WTC11 (cell line): ENCODE measurements around the gene SLC30A3.

Source experiments
- ATF1 ChIP-seq: sonication (generic); formaldehyde crosslinking; IDR thresholded peaks from 2 replicates; pipeline ENCODE4 v1.8.1; 2023; ENCODE audit warnings: mild to moderate bottlenecking, moderate library complexity, missing genetic modification reagents
- CREB1 ChIP-seq: sonication (generic); formaldehyde crosslinking; IDR thresholded peaks from 2 replicates; pipeline ENCODE4 v1.8.0; 2023; ENCODE audit warnings: mild to moderate bottlenecking, missing genetic modification reagents
- CTCF ChIP-seq: fragments of 200-600 bp; IDR thresholded peaks from 2 replicates; pipeline ENCODE4 v1.8.0; 2022; ENCODE audit warnings: antibody characterized with exemption
- ELF4 ChIP-seq: sonication (generic); formaldehyde crosslinking; IDR thresholded peaks from 2 replicates; pipeline ENCODE4 v1.8.1; 2022; ENCODE audit warnings: low read depth, mild to moderate bottlenecking, moderate library complexity, missing genetic modification reagents
- ESRRA ChIP-seq: sonication (generic); formaldehyde crosslinking; IDR thresholded peaks from 2 replicates; pipeline ENCODE4 v1.8.1; 2022; ENCODE audit warnings: mild to moderate bottlenecking, missing genetic modification reagents, borderline replicate concordance
- JUN ChIP-seq: sonication (generic); formaldehyde crosslinking; IDR thresholded peaks from 2 replicates; pipeline ENCODE4 v1.8.0; 2023; ENCODE audit warnings: mild to moderate bottlenecking, missing genetic modification reagents
- NR1H2 ChIP-seq: sonication (generic); formaldehyde crosslinking; IDR thresholded peaks from 2 replicates; pipeline ENCODE4 v1.9.0; 2021; ENCODE audit warnings: mild to moderate bottlenecking, moderate library complexity, missing genetic modification reagents
- PRDM15 ChIP-seq: sonication (generic); formaldehyde crosslinking; IDR thresholded peaks from 2 replicates; pipeline ENCODE4 v1.8.0; 2022; ENCODE audit warnings: missing genetic modification reagents
- RELA ChIP-seq: sonication (generic); formaldehyde crosslinking; IDR thresholded peaks from 2 replicates; pipeline ENCODE4 v1.8.1; 2022; ENCODE audit warnings: missing genetic modification reagents, mild to moderate bottlenecking, borderline replicate concordance
- TEAD4 ChIP-seq: sonication (generic); formaldehyde crosslinking; IDR thresholded peaks from 2 replicates; pipeline ENCODE4 v1.8.0; 2022; ENCODE audit warnings: mild to moderate bottlenecking, missing genetic modification reagents
- USF1 ChIP-seq: sonication (generic); formaldehyde crosslinking; IDR thresholded peaks from 2 replicates; pipeline ENCODE4 v1.8.0; 2022; ENCODE audit warnings: mild to moderate bottlenecking, missing genetic modification reagents
- USF2 ChIP-seq: sonication (generic); formaldehyde crosslinking; IDR thresholded peaks from 2 replicates; pipeline ENCODE4 v1.8.1; 2023; ENCODE audit warnings: mild to moderate bottlenecking, missing genetic modification reagents, moderate library complexity
- ZBTB43 ChIP-seq: sonication (generic); formaldehyde crosslinking; IDR thresholded peaks from 2 replicates; pipeline ENCODE4 v1.8.1; 2023; ENCODE audit warnings: mild to moderate bottlenecking, missing genetic modification reagents
- ZNF281 ChIP-seq: sonication (generic); formaldehyde crosslinking; IDR thresholded peaks from 2 replicates; pipeline ENCODE4 v1.8.0; 2023; ENCODE audit warnings: mild to moderate bottlenecking, missing genetic modification reagents

GRCh38 chr2:27303093-27304025 is 40.5 kb upstream of the SLC30A3 start:
- TF ChIP-seq CTCF (peak; percentile 92), ELF4 (CRISPR knock-in tag) (no peak), USF2 (CRISPR knock-in tag) (no peak), ESRRA (no peak), NR1H2 (CRISPR knock-in tag) (no peak), ZBTB43 (CRISPR knock-in tag) (no peak), PRDM15 (CRISPR knock-in tag) (no peak), TEAD4 (no peak), ZNF281 (CRISPR knock-in tag) (no peak), RELA (no peak), CREB1 (CRISPR knock-in tag) (no peak), ATF1 (CRISPR knock-in tag) (no peak), JUN (CRISPR knock-in tag) (no peak), USF1 (CRISPR knock-in tag) (no peak)
